ENCODE measurements around the gene DDN. TPM values are rescaled to one million over a fixed set of nuclear protein-coding genes. Genes with fewer than 3 reads are reported as not detected.

Gene DDN
- total and polyA plus RNA-seq, 9 of the 15 experiments (the other 6 are each of a cell fraction or from before 2014, with no cell fraction given) = 0.03 to 3.6 (median 1.6) TPM

DNA sequence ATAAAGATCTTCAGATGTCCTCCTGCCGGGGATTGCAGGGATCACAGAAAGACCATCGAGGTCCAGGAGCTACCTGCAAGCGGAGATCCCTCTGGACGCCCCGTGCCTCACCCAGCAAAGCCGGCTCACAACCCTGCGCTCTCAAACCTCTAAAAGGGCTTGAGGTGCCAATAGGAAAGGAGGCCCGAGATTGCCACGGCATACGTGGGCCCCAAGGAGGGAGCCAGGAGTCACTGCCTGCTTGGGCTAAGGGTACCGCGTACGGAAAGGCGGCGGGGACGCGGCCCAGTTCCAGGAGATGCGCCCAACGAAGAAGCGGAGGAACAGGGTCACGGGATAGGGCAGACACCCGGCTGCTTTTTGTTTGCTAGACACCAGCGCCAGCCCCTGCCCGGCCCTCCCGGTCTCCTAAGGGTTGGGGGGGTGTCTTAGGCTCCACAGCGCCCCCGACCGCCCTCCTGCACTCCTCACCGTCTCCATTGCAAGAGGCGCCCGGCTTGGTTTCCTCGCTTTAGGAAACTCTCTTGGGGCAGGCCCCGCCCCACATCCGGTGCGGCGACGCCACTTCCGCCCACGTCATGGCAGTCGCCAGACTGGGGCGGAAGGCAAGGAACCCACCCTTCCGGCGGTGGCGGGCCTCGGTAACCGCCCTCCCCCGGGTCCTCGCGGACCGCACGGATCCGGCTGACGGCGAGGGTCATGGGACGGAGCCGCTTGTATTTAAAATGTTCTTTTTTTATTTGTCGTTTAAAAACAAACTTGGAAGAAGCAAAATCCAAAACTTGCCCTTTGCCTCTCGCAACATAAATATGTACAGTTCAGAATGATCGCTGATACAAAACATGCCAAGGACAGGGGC is 19.3 kb upstream of the DDN start, which contains the start of gene PRKAG1:
Gene PRKAG1 (minus strand): TSS at position 516 of the 859 bp plus-strand sequence. CDS start 36 bp downstream, at position 480.
- Histone ChIP-seq H3K27me3 (ENCODE audit: control insufficient read depth in 2 of 2, insufficient read depth in 2 of 2, low read length in 2 of 2) (no peaks in the 10 kb centered on the region), H3K9ac (ENCODE audit: insufficient read depth in 1 of 2, low read depth in 2 of 2, low read length in 2 of 2) (peak within 1 kb of the TSS; percentile 93 to 99), H3K9me3 (replicated peaks; ENCODE audit: control insufficient read depth, insufficient read depth, low read depth, low read length) (no peaks in the 10 kb centered on the region), H4K20me1 (replicated peaks; ENCODE audit: control insufficient read depth, insufficient read depth, low read length) (0 out of 2 replicates have a peak, but pooled peaks cover 3% of the 10 kb centered on the region), H3K36me3 (ENCODE audit: control insufficient read depth, insufficient read depth, low read length) (peaks cover 45% of the 10 kb centered on the region), H2AFZ (ENCODE audit: low read depth, low read length) (peak within 1 kb of the TSS; percentile 78), H3K4me1 (replicated peaks in 1 of 2; ENCODE audit: control insufficient read depth in 2 of 2, insufficient read depth in 2 of 2, low read length in 2 of 2) (peaks cover 40 to 49% of the 10 kb centered on the region in 2 experiments), H3K79me2 (ENCODE audit: control insufficient read depth, insufficient read depth, low read length) (peaks cover 30% of the 10 kb centered on the region), H3K4me3 (peak within 1 kb of the TSS; percentile 69), H3K27ac (ENCODE audit: extremely low read depth, low read depth, low read length) (peak within 1 kb of the TSS; percentile 99), H3K9me1 (ENCODE audit: control insufficient read depth, insufficient read depth, low read length) (no peaks in the 10 kb centered on the region), H3K4me2 (ENCODE audit: insufficient read depth, low read length) (peak within 1 kb of the TSS; percentile 86)
- ChIA-PET POLR2A (interaction anchor here (0.6 to 6.8 kb wide), 10 partner anchors 16 to 329 kb away, joined by 3 to 78 read pairs (median 4); partner anchors contain the start of genes DDN, TUBA1B and TUBA1C), CTCF (ENCODE audit: low intra/inter-chr PET ratio) (interaction anchor here (0.5 to 2.3 kb wide), 3 partner anchors 22 to 128 kb away, joined by 3 to 11 read pairs (median 5); no protein-coding TSS in a partner anchor)
- in situ Hi-C loops (cut with MboI) (no loop called here), intact Hi-C loops (cut with micrococcal nuclease) (loop anchor here (2.0 kb wide), 1 partner anchor 22 kb away; no protein-coding TSS in a partner anchor)
- FAIRE-seq = peak; percentile 95
- DNase-seq (ENCODE audit: extremely low read depth in 1 of 4, low spot score in 3 of 4) = peak; percentile 96 to 99 (median 97)
- ATAC-seq = peak; percentile 89
- WGBS (ENCODE audit: insufficient coverage, low coverage, missing lambda C conversion rate) = 2% methylated on average over 50 of the region's 59 CpGs
- BruUV-seq (replicated peaks) = TSS peak; percentile 66
- no peak for TF ChIP-seq ZNF121 (CRISPR knock-in tag; conservative IDR thresholded peaks at IDR 0.05)
- TF ChIP-seq CBX8 (IDR thresholded peaks at IDR 0.05; ENCODE audit: borderline replicate concordance, extremely low read depth, low read depth, low read length, poor library complexity, severe bottlenecking) = no peak
- no peak for TF ChIP-seq MEF2D (tag; conservative IDR thresholded peaks at IDR 0.05; ENCODE audit: low read depth)
- no peak for TF ChIP-seq ZBTB8A (IDR thresholded peaks at IDR 0.05; ENCODE audit: partially characterized antibody)
- no peak for TF ChIP-seq ZNF583 (CRISPR knock-in tag; IDR thresholded peaks at IDR 0.05)
- TF ChIP-seq PRPF4 (IDR thresholded peaks at IDR 0.05; ENCODE audit: insufficient read depth, low read depth, low read length, poor library complexity, severe bottlenecking) = peak; percentile 90
- TF ChIP-seq, protein P1, sequence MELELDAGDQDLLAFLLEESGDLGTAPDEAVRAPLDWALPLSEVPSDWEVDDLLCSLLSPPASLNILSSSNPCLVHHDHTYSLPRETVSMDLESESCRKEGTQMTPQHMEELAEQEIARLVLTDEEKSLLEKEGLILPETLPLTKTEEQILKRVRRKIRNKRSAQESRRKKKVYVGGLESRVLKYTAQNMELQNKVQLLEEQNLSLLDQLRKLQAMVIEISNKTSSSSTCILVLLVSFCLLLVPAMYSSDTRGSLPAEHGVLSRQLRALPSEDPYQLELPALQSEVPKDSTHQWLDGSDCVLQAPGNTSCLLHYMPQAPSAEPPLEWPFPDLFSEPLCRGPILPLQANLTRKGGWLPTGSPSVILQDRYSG (tag; conservative IDR thresholded peaks at IDR 0.05; ENCODE audit: low read depth) = peak; percentile 69; the same call in 1 of the 2 replicates
- TF ChIP-seq DNMT1 (IDR thresholded peaks at IDR 0.05) = no peak
- TF ChIP-seq MYNN (IDR thresholded peaks at IDR 0.05) = peak; percentile 83; the same call in 1 of the 2 replicates
- no peak for TF ChIP-seq MYNN (CRISPR knock-in tag; IDR thresholded peaks at IDR 0.05)
- peak; percentile 72; the same call in 1 of the 2 replicates for TF ChIP-seq ZNF511 (CRISPR knock-in tag; IDR thresholded peaks at IDR 0.05)
- no peak for TF ChIP-seq PHB (CRISPR knock-in tag; IDR thresholded peaks at IDR 0.05)
- TF ChIP-seq MTA1 (IDR thresholded peaks at IDR 0.05; ENCODE audit: borderline replicate concordance) = 0 out of 2 replicates have a peak, but pooled peaks have one; percentile 33
- no peak for TF ChIP-seq ZNF23 (CRISPR knock-in tag; IDR thresholded peaks at IDR 0.05)
- no peak for TF ChIP-seq ZNF165 (CRISPR knock-in tag; IDR thresholded peaks at IDR 0.05; ENCODE audit: borderline replicate concordance)
- TF ChIP-seq NR2C2 (CRISPR knock-in tag; IDR thresholded peaks at IDR 0.05) = peak; percentile 72; the same call in 1 of the 2 replicates
- peak; percentile 31; the same call in 1 of the 2 replicates for TF ChIP-seq NR2C2 (tag; IDR thresholded peaks at IDR 0.05)
- TF ChIP-seq ZNF143 (CRISPR knock-in tag; IDR thresholded peaks at IDR 0.05) = no peak
- peak; percentile 96 for TF ChIP-seq ETV1 (tag; conservative IDR thresholded peaks at IDR 0.05; ENCODE audit: low read depth)
- TF ChIP-seq CBX3 (IDR thresholded peaks at IDR 0.05; ENCODE audit: borderline replicate concordance in 1 of 2, low read length in 2 of 2) = no peak; a peak in 2 of 3 replicates
- TF ChIP-seq C11orf30 (IDR thresholded peaks at IDR 0.05; ENCODE audit: low read depth) = no peak
- no peak for TF ChIP-seq GATA2 (CRISPR knock-in tag; IDR thresholded peaks at IDR 0.05)

Measured in K562 (cell line).